GM20431 (cell line): ENCODE results near the gene RAD51AP2.

Experiments used
- in situ Hi-C: fragments of 300-500 bp; cut with MseI, MboI; formaldehyde crosslinking; loops from one replicate; pipeline ENCODE4 v1.15.0; 2020; ENCODE audit warnings: low sequenced_read_pairs; ENCODE audit not compliant: unreplicated experiment

RAD51AP2 gene

DNA sequence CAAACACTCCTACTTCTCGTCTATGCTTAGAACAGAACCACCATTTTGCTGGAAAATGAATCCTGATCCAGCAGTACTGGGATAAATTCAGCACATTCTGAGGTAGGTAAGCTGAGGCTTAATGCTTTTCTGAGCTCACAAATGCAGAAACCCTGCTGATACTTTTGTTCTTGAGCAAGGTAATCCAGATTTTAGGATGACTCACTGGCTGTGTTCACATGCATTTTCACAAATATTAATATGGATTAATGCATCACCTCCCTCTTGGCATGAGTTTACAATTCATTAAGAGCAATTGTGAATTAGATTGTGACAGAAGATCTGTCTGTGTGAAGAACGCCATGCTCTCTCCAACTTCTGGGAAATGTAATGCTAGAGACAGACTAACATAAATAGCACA, 42.2 kb downstream of the RAD51AP2 start:
- in situ Hi-C loops: no loop called here

GRCh38 chr2:17475286-17475685, 43.0 kb downstream of the RAD51AP2 start:
- in situ Hi-C loops: no loop called here

DNA sequence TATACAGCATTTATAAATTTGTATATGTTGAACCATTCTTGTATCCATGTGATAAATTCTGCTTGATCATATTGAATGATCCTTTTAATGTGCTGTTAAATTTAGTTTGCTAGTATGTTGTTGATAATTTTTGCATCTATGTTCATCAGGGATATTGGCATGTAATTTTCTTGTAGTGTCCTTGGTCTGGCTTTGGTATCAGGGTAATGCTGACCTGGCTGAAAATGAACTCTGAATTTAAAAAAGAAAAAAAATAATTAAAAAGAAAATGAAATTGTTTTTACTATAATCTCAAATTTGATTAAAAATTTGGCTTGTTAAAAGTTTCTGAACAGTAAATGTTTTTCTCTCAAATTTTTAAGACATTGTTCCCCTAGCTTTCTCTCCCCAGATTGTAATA, 46.3 kb downstream of the RAD51AP2 start:
- in situ Hi-C loops: no loop called here

- in situ Hi-C loops: no loop called here
Observed at GRCh38 chr2:17470855-17471641, 47.2 kb downstream of the RAD51AP2 start.

DNA sequence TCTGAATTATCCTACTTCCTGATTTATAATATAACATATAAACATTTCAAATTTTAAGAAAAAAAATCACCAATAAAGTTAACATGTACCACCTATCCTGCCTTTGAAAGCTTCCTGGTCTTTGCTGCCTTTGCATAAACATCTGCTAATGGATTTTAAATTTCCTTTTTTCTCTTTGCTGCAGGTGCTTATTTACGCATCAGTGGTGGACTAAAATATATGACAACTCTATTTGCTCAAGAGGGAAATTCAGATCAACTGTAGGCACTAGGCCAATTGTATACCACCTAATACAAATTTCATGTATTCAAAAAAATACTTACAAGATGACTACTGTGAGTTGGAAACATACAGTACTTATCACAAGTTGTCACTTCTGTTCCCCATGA, 57.2 kb downstream of the RAD51AP2 start:
- in situ Hi-C loops: no loop called here
